AG09309 (cell line): ENCODE data around the gene MAP7D3.

ENCODE experiments used
- DNase-seq: peaks from one replicate; pipeline ENCODE4 v3.0.0-alpha.2; 2010; ENCODE audit warnings: low read depth
- H3K4me3 ChIP-seq: 2 replicates; pipeline ENCODE4 v1.5.1; 2011; ENCODE audit warnings: mild to moderate bottlenecking, low read depth, low read length, moderate library complexity; ENCODE audit not compliant: control insufficient read depth
- TF ChIP-seq, protein P1 (sequence below): IDR thresholded peaks from 2 replicates; pipeline ENCODE4 v1.5.1; 2011; ENCODE audit warnings: mild to moderate bottlenecking, low read depth, low read length, inconsistent platforms; ENCODE audit not compliant: insufficient read depth, control insufficient read depth; ENCODE audit errors: missing control alignments

MAP7D3 gene

DNA sequence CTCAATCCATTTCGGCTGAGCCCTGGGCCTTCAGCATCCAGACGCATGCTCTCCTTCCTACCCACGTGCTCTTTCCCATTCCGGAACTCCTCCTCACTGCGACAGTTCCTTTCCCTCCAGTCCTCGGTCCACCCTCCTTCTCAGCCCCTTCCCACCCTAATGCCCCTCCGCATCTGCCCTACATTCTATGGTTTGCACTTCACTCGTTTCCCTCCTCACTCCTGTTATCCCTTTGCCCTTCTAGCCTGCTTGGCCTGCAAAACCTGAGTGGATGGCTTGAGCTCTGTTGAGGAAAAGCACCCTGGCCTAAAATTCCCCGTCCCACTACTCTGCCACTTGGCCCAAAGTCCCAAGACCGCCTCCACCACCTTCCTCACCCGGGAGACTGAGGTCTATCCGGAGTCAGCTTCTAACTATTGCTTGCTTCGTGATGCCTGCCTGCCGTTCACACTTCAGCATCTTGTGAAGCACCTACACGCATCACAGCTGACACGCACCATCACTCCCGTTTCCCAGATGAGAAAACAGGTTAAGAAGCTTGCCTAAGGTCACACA lies 38.6 kb downstream of the MAP7D3 start:
- DNase-seq = no peak
- TF ChIP-seq, protein P1, sequence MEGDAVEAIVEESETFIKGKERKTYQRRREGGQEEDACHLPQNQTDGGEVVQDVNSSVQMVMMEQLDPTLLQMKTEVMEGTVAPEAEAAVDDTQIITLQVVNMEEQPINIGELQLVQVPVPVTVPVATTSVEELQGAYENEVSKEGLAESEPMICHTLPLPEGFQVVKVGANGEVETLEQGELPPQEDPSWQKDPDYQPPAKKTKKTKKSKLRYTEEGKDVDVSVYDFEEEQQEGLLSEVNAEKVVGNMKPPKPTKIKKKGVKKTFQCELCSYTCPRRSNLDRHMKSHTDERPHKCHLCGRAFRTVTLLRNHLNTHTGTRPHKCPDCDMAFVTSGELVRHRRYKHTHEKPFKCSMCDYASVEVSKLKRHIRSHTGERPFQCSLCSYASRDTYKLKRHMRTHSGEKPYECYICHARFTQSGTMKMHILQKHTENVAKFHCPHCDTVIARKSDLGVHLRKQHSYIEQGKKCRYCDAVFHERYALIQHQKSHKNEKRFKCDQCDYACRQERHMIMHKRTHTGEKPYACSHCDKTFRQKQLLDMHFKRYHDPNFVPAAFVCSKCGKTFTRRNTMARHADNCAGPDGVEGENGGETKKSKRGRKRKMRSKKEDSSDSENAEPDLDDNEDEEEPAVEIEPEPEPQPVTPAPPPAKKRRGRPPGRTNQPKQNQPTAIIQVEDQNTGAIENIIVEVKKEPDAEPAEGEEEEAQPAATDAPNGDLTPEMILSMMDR = no peak
- no peak overlapping the region for H3K4me3 ChIP-seq

GRCh38 chrX:136211766-136212556 lies 39.2 kb downstream of the MAP7D3 start:
- TF ChIP-seq, protein P1 = no peak
- no peak overlapping the region for H3K4me3 ChIP-seq
- no peak for DNase-seq

DNA sequence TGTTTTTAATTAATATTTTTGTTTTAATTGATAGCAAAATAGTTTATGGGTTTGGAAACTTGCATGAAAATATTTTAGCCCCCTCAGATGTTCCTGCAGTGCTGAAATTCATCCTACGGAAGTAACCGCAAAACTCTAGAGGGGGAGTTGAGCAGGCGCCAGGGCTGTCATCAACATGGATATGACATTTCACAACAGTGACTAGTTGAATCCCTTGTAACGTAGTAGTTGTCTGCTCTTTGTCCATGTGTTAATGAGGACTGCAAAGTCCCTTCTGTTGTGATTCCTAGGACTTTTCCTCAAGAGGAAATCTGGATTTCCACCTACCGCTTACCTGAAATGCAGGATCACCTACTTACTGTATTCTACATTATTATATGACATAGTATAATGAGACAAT lies 40.4 kb downstream of the MAP7D3 start:
- H3K4me3 ChIP-seq = no peak overlapping the region
- no peak for DNase-seq
- TF ChIP-seq, protein P1 = no peak

- no peak for DNase-seq
- TF ChIP-seq, protein P1 = no peak
- H3K4me3 ChIP-seq = no peak overlapping the region
These were observed 41.0 kb downstream of the MAP7D3 start for GRCh38 chrX:136210243-136210642.

- no peak overlapping the region for H3K4me3 ChIP-seq
- no peak for DNase-seq
- TF ChIP-seq, protein P1 = no peak
These were observed 41.4 kb downstream of the MAP7D3 start for GRCh38 chrX:136209751-136210150.

DNA sequence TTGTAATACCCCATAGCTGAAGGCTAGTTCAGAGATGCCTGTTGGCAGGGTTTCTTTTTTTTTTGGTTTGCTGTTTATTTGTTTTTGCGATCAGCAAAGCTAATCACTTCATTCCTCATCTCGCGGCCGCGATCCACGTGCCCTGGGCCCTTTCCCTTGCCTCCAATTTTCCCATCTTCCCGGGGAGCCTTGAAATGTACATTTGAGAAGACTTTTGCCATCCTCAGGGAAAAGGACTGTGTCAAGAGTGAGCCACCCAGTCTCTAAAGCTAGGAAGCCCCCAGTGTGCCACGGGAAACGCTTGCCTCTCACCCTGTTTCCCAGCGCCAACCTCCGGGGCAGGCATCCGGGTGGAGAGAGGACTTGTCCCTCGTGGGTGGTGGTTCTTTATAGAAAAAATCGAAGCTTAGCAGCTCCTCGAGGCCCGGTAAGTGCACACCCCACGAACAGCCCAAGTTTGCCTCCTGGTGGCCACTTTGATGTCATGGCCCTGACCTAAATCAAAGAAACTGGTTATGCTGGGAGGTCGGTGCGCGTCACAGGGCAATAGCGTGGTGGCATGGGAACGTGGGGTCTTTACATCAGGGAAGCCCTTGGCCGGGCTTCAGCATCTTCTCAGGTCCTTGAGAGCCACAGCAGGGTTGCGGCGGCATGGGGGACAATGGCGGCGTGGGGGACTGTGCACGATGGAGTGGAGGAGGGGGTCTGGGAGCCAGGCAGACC lies 42.0 kb downstream of the MAP7D3 start:
- H3K4me3 ChIP-seq = no peak overlapping the region
- no peak for DNase-seq
- TF ChIP-seq, protein P1 = peak; percentile 64
